ENCODE measurements around the gene KY. TPM values are rescaled to one million over a fixed set of nuclear protein-coding genes. Genes with fewer than 3 reads are reported as not detected.

Gene KY
- total RNA-seq, 4 donors from 2014 or later: 0.19 to 1.2 TPM; not detected in 2

DNA sequence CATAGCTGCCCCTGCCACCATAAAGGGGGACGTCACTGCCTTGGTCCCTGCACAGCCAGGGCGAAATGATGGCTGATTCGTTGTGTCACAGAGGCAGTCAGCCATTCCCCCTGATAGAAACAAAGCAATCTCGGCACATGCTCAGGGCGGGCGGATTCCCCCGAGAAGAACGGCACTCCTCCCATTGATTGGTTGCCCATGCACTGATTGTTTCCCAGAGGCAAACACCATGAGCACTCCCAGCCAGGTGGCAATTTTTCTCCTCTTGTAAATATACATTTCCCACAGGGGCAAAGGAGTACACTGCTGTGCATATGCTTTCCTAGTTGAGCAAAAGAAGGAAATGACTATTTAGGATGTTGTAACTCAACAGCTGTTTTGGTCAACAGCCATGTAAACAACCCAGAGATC, 56.5 kb downstream of the KY start:
- Histone ChIP-seq H3K4me3 (no peak overlapping the region), H3K4me1 (peaks cover 0 to 21% (median 0%) of the 10 kb centered on the region in 3 donors), H3K36me3 (no peaks in the 10 kb centered on the region), H3K27ac (no peak overlapping the region), H3K9me3 (no peaks in the 10 kb centered on the region), H3K27me3 (peaks cover 0 to 3% (median 0%) of the 10 kb centered on the region in 4 donors)
- no peak for DNase-seq
- intact Hi-C loops (cut with DNase I): no loop called here
- 69% methylated on average over 5 of the region's 8 CpGs; no CpG with 5 or more reads in 1 of the 2 donors for WGBS, 2 donors
- TF ChIP-seq, protein P1, sequence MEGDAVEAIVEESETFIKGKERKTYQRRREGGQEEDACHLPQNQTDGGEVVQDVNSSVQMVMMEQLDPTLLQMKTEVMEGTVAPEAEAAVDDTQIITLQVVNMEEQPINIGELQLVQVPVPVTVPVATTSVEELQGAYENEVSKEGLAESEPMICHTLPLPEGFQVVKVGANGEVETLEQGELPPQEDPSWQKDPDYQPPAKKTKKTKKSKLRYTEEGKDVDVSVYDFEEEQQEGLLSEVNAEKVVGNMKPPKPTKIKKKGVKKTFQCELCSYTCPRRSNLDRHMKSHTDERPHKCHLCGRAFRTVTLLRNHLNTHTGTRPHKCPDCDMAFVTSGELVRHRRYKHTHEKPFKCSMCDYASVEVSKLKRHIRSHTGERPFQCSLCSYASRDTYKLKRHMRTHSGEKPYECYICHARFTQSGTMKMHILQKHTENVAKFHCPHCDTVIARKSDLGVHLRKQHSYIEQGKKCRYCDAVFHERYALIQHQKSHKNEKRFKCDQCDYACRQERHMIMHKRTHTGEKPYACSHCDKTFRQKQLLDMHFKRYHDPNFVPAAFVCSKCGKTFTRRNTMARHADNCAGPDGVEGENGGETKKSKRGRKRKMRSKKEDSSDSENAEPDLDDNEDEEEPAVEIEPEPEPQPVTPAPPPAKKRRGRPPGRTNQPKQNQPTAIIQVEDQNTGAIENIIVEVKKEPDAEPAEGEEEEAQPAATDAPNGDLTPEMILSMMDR (IDR thresholded peaks at IDR 0.05): no peak
- TF ChIP-seq POLR2A (IDR thresholded peaks at IDR 0.05): no peak

DNA sequence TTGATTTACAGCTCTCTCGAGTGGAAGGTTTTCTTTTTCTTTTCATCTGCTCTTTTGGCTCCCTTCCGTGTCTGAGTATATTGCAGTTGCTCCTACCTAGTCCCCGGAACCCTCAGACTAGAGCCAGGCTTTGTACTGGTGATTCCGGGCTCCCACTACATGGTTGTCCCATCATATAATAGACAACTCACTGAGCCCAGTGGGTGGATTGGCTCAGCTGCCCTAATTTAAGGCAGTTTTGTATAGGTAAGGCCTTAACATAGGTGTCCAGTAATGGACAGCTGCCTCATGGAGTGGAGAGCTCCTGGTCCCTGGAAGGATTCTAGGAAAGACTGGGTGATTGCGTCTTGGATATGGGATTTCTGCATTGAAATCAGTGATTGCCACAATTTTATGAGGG, 58.0 kb downstream of the KY start:
- Histone ChIP-seq H3K27ac (no peak overlapping the region), H3K4me3 (no peak overlapping the region), H3K27me3 (peaks cover 0 to 3% (median 0%) of the 10 kb centered on the region in 4 donors), H3K4me1 (peaks cover 0 to 15% (median 0%) of the 10 kb centered on the region in 3 donors), H3K9me3 (no peaks in the 10 kb centered on the region), H3K36me3 (no peaks in the 10 kb centered on the region)
- DNase-seq: no peak
- 89% methylated on average over 5 of the region's 5 CpGs for WGBS, 2 donors
- intact Hi-C loops (cut with DNase I): no loop called here
- TF ChIP-seq POLR2A (IDR thresholded peaks at IDR 0.05): no peak
- TF ChIP-seq, protein P1 (IDR thresholded peaks at IDR 0.05): no peak

DNA sequence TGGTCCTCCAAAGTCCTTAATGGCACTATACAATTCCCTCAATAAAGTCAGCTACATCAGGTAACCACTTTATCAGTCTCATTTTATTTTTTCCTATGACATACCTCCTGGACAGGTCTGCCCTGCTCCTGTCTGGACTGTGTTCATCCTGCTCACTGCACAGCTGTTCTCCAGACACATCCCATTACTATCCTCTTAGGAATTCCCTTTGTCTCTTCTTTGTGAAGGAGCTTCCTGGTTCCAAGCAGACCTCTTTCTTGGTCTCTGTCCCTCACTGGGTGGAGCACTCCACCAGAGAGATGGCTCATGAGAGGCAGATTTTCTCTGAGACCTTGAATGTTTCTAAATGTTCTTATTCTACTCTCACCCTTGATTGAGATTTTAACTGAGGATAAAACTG, 60.1 kb downstream of the KY start:
- no peaks in the 10 kb centered on the region for H3K36me3 ChIP-seq
- DNase-seq: no peak
- no peak overlapping the region for H3K27ac ChIP-seq
- no peaks in the 10 kb centered on the region for H3K9me3 ChIP-seq
- peaks cover 0 to 3% (median 0%) of the 10 kb centered on the region in 3 donors for H3K4me1 ChIP-seq
- TF ChIP-seq, protein P1 (IDR thresholded peaks at IDR 0.05): no peak
- no peak for TF ChIP-seq POLR2A (IDR thresholded peaks at IDR 0.05)
- H3K27me3 ChIP-seq: peaks cover 0 to 3% (median 0%) of the 10 kb centered on the region in 4 donors
- intact Hi-C loops (cut with DNase I): no loop called here
- H3K4me3 ChIP-seq: no peak overlapping the region

DNA sequence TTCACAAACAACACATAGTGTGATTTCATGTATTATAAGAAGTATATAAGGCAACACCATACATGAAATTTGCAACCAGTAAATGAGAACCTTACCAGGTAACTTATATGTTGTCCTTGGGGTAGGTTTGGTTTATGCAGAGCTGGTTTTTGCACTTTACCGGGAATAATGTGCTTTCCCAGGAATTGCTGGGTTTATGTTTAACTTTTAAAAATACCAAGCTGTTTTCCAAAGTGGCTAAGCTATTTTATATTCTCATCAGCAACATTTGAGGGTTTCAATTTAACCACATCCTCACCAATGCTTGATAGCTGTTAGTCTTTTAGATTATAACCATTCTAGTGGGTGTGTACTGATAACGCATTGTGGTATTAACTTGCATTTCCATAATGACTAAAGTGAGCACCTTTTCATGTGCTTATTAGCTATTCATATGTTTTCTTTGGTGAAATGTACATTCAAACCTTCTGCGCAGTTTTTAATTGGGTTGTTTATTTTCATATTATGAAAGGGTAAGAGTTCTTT, 71.6 kb downstream of the KY start:
- WGBS, 2 donors: 75 to 80% methylated on average over 3 of the region's 3 CpGs
- intact Hi-C loops (cut with DNase I): no loop called here
- TF ChIP-seq, protein P1 (IDR thresholded peaks at IDR 0.05): no peak
- TF ChIP-seq POLR2A (IDR thresholded peaks at IDR 0.05): no peak
- H3K9me3 ChIP-seq: no peaks in the 10 kb centered on the region
- H3K4me1 ChIP-seq: no peaks in the 10 kb centered on the region
- no peak for DNase-seq
- H3K27ac ChIP-seq: no peak overlapping the region
- no peaks in the 10 kb centered on the region for H3K27me3 ChIP-seq
- no peak overlapping the region for H3K4me3 ChIP-seq
- no peaks in the 10 kb centered on the region for H3K36me3 ChIP-seq

DNA sequence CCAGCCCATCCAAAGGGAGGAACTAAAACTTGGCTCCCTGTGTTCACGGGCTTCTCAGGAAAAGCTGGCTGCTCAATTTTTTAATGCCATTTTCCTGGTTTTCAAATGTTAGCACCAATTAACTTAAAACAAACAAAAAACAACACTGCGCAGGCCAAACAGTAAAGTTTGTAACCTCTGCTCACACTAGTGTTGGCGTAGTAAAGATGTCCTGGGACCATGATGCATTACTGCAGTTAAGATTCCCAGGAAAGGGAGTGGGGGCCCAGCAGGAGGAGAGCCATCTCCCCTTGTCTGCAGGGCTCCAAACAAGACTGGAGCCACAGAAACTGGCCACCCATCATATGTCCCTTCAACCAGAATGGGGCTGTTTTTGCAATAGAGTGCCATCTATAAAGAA, 74.0 kb downstream of the KY start:
- peaks cover 0 to 4% (median 4%) of the 10 kb centered on the region in 3 donors for H3K9me3 ChIP-seq
- no peak for DNase-seq
- no peak overlapping the region for H3K4me3 ChIP-seq
- no peak overlapping the region for H3K27ac ChIP-seq
- intact Hi-C loops (cut with DNase I): no loop called here
- H3K27me3 ChIP-seq: no peaks in the 10 kb centered on the region
- 94% methylated on average over 3 of the region's 3 CpGs for WGBS, 2 donors
- no peaks in the 10 kb centered on the region for H3K36me3 ChIP-seq
- TF ChIP-seq, protein P1 (IDR thresholded peaks at IDR 0.05): no peak
- TF ChIP-seq POLR2A (IDR thresholded peaks at IDR 0.05): no peak
- H3K4me1 ChIP-seq: no peaks in the 10 kb centered on the region
